Iris pigment epithelial cell (primary cell): ENCODE data around the gene C3AR1.
A peak's percentile ranks its signal among the peaks of the same experiment; 100 is the strongest.
"Not testable (repeated sequence)": the region's sequence is repeated elsewhere in the genome, so short reads cannot be mapped to it uniquely, and the experiment has no call there.

Source experiments
- DNase-seq: peaks from one replicate; pipeline ENCODE4 v3.0.0-alpha.2; 2011; ENCODE audit warnings: low read depth

The C3AR1 gene

GRCh38 chr12:8065991-8066594 lies at the start of gene C3AR1:
Gene C3AR1, minus strand, starts transcription at chr12:8066359. Its CDS starts 6,174 bp downstream, at chr12:8060185.
- peak; percentile 89 for DNase-seq

GRCh38 chr12:8113117-8113516 lies 47.0 kb upstream of the C3AR1 start:
- not testable (repeated sequence) for DNase-seq

DNA sequence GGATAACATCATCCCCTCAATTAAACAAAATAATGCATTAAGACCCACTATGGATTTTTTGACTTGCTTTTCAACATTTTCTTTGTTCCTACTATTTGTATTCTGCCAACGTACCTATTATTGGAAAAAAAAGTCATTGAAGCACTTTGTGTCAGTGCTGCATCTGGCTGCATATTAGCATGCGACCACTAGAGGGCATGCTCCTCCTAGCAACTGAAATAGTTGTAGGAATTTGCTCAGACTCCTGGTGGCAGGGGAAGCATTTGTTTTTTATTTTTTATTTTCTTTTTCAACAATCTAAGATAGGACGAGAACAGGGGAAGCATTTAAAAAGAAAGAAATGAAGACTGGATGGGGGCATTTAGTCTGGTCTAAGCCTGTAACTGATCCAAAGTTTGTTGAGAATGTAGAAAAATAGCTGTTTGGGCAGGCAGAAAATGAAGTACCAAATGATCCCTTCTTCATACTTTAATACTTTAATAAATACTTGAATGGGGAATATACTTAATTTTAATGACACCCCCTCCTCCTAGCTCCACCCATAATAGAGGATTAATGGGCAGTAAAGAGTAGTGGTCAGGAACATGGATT lies 42.7 kb upstream of the C3AR1 start:
- DNase-seq, result peak; percentile 75

- DNase-seq, result no peak
Measured at GRCh38 chr12:8099235-8099634, 33.1 kb upstream of the C3AR1 start.

GRCh38 chr12:8096281-8096915 lies 30.2 kb upstream of the C3AR1 start:
- DNase-seq, result no peak

DNA sequence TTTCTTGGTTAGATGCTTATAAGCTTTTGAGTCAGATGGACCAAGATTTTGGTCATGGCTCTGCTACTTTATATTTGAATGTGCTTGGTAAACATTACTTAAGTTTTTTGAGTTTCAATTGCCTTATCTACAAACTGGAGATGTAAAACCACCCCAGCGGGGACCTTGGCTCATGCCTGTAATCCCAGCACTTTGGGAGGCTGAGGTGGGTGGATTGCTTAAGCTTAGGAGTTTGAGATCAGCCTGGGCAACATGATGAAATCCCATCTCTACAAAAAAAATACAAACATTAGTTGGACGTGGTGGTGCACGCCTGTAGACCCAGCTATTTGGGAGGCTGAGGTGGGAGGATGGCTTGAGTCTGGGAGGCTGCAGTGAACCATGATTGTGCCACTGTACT lies 27.1 kb upstream of the C3AR1 start:
- no peak for DNase-seq

DNA sequence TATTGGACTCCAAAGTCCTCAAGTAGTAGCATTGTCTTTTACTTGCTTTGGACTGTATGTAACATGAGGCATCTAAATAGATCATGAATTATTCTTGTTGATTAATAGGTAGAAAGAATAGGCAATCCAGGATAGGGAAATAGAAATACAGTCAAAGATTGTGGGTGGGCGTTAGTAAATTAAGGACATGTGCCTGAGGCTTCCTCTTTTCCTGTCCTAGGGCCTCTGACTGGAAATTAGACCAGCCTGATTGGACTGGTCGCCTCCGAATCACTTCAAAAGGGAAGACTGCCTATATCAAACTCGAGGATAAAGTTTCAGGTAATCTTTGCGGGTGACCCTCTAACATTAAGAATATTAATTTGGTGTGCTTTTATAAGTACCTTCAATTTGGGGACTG lies 23.6 kb upstream of the C3AR1 start:
- no peak for DNase-seq

DNA sequence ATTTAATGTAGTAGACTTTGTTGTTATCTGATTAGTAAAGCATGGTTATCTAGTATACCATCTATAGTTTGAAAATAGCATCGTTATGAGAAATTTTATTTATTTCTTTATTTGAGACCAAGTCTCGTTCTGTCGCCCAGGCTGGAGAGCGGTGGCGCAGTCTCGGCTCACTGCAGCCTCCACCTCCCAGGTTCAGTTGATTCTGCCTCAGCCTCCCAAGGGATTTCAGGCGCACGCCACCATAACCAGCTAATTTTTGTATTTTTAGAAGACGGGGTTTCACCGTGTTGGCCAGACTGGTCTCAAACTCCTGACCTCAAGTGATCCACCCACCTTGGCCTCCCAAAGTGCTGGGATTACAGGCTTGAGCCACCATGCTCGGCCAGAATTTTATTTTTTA lies 23.1 kb upstream of the C3AR1 start:
- not testable (repeated sequence) for DNase-seq

DNA sequence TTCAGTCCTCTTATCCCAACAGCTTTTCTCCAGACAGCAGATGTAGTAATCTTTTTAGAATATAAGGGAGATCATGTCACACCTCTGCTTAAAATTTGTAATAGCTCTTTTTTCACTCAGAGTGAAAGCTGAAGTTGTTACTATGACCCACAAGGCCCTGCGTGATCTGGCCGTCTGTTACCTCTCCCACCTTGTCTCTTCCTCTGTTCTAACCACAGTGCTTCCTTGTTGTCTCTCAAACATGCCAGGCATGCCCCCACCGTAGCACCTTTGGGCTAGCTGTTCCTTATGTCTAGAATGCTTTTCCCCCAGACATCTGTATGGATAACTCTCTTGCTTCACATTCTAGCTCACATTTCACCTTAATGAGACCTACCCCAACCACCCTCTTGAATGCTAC lies 22.4 kb upstream of the C3AR1 start:
- no peak for DNase-seq

GRCh38 chr12:8087666-8088065 lies 21.5 kb upstream of the C3AR1 start:
- DNase-seq, result no peak

GRCh38 chr12:8084351-8084750 lies 18.2 kb upstream of the C3AR1 start:
- not testable (repeated sequence) for DNase-seq

GRCh38 chr12:8082808-8083100 lies 16.6 kb upstream of the C3AR1 start:
- DNase-seq, result no peak

- peak; percentile 8 for DNase-seq
Measured at GRCh38 chr12:8081251-8081920, 15.2 kb upstream of the C3AR1 start.

GRCh38 chr12:8080120-8080519 lies 14.0 kb upstream of the C3AR1 start:
- DNase-seq, result no peak

- DNase-seq, result no peak
Measured at GRCh38 chr12:8078916-8079315, 12.8 kb upstream of the C3AR1 start.

DNA sequence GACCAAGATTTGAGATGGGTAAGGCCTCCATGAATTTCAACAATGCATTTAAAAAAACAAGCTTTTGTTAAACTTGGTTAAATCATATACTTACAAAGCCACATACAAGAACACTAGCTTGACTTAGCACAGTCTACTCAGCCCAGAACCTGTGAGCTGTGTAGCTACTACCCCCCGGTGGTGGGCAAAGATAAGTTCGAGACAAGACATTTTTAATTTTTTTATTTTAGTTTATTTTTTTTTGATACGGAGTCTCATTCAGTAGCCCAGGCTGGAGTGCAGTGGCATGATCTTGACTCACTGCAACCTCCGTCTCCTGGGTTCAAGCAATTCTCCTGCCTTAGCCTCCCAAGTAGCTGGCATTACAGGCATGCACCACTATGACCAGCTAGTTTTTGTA lies 12.2 kb upstream of the C3AR1 start:
- peak; percentile 85 for DNase-seq

GRCh38 chr12:8077207-8077606 lies 11.0 kb upstream of the C3AR1 start:
- DNase-seq, result peak; percentile 39

DNA sequence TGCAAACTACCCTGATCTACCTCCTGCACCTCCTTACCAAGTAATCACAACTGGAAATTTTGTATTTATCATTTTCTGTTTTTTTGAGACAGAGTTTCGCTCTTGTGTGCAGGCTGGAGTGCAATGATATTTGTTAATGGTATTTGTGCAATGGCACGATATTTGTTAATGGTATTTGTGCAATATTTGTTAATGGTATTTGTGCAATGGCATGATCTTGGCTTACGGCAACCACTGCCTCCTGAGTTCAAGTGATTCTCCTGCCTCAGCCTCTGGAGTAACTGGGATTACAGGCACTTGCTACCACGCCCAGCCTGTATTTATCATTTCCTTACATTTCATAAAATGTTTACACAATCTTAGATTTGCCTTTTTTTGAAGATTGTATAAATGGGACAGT lies 10.2 kb upstream of the C3AR1 start:
- DNase-seq, result no peak

GRCh38 chr12:8075935-8076334 lies 9.8 kb upstream of the C3AR1 start:
- no peak for DNase-seq

DNA sequence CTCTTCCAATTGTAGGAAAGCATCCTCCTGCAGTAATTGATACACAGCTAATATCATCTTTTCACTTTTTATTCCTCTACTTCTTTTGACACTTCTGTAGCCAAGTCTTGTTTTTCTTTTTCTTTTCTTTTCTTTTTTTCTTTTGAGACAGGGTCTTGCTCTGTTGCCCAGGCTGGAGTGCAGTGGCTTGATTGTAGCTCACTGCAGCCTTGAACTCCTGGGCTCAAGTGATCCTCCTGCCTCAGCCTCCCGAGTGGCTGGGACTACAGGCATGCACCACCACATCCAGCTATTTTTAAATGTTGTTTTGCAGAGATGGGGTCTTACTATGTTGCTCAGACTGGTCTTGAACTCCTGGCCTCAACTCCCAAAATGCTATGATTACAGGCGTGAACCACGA lies 5.7 kb upstream of the C3AR1 start:
- DNase-seq, result not testable (repeated sequence)

DNA sequence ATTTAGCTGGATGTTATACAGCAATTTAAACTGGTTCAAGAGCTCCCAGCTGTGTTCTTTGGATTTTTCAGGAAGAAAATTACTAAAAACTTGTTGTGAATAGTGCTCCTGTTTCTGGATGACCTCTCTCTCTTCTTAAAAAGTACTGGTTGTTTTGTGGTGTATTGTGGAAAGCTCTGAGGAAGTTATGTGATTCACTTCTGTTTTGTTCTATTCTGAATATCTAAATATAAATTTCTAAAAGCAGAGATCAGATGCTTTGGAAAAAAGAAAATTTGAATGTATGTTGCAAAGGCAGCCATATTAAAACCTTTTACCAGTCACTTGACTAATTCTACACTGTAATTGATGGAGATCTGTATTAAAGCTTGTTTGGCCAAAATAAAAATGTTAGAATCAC lies 3.4 kb upstream of the C3AR1 start:
- no peak for DNase-seq

- DNase-seq, result no peak
Measured at GRCh38 chr12:8064131-8064530, 2.0 kb downstream of the C3AR1 start.

DNA sequence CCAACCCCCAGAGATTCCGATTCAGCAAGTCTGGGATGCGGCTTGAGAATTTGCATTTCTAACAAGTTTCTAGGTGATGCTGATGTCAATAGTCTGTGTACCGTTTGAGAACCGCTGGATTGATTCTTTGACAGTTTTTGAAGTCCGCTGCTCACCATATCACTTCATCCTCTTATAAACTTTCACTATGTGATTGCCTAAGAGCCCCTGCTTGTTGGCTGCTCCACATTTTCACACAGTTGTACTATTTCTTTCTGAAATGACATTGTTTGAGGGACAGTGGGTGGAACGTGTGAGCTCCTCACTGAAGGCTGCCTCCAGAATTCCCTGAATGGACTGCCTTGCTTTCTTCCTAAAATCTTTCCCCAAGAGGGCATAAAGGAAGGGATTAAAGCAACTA lies 7.7 kb downstream of the C3AR1 start:
- DNase-seq, result no peak
